HG03342 (cell line): Measurements from ENCODE around the gene YTHDF2.
"Not testable (repeated sequence)": the region's sequence is repeated elsewhere in the genome, so short reads cannot be mapped to it uniquely, and the experiment has no call there.

ENCODE experiments used
- ATAC-seq: cut with Tn5 transposase; IDR thresholded peaks from one replicate; pipeline ENCODE4 v1.9.1; 2021; ENCODE audit warnings: mild to moderate bottlenecking, moderate library complexity; ENCODE audit not compliant: unreplicated experiment

YTHDF2 gene

DNA sequence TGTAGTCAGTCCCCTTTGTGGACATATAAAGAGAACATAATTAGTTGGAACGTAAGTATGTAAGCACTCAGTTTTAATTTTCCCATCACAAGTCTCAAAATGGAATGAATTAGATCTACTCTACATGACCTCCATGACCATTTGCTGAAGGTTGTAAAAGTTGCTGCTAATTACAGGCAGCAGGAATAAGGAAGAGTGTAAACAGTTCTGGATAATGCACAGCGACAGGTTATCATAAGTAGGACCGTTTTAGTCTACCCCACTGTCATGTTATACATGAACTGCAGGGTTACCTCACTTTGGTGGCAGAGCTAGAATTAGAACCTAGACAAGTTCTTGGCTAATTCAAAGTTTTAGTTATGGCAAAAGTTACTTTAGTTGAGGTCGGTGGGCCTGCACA, 21.7 kb downstream of the YTHDF2 start:
- no peak for ATAC-seq

DNA sequence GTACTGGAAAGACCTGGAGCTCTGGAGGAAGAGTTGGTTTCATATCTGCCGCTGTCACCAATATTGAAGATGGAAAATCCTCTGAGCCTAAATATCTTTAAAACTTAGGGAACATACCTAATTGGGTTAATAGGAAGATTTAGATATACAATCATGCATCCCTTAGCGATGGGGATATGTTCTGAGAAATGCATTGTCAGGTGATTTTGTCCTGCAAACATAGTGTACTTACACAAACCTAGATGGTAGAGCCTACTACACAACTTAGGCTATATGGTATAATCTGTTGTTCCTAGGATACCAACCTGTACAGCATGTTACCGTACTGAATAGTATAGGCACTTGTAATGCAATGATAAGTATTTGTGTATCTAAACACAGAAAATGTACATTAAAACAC, 22.5 kb downstream of the YTHDF2 start:
- no peak for ATAC-seq

DNA sequence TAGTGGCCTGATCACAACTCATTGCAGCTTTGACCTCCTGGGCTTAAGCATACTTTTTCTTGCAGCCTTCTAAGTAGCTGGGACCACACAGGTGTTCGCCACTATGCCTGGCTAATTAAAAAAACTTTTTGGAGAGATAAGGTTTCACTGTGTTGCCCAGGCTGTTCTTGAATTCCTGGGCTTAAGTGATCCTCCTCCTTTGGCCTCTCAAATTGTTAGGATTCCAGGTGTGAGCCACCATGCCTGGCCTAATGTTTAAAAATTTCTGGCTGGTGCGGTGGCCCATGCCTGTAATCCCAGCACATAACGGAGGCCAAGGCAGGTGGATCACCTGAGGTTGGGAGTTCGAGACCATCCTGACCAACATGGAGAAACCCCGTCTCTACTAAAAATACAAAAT, 24.4 kb downstream of the YTHDF2 start:
- ATAC-seq = no peak

DNA sequence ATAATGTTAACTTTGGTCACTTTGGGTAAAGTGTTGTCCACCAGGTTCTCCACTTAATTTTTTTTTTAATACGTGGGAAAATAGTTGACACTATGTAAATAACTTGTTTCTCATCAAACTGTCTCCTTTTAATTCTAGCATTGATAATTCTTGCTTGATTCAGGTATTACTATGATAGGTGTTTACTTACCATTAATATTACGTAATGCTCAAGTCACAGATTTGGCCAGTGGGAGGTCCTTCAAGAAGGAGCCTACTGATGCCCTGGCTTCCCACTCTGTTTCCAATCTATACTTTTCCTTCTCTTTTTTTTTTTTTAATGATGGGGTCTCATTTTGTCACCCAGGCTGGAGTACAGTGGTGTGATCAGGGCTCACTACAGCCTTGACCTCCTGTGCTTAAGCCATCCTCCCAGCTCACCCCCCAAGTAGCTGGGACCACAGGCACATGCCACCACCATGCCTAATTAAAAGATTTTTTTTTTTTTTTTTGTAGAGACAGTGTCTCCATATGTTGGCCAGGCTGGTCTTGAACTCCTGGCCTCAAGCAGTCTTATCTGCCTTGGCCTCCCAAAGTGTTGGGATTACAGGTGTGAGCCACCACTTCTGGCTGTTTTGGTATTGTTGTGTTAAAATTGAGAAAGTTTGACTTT, 29.9 kb downstream of the YTHDF2 start:
- ATAC-seq = no peak

DNA sequence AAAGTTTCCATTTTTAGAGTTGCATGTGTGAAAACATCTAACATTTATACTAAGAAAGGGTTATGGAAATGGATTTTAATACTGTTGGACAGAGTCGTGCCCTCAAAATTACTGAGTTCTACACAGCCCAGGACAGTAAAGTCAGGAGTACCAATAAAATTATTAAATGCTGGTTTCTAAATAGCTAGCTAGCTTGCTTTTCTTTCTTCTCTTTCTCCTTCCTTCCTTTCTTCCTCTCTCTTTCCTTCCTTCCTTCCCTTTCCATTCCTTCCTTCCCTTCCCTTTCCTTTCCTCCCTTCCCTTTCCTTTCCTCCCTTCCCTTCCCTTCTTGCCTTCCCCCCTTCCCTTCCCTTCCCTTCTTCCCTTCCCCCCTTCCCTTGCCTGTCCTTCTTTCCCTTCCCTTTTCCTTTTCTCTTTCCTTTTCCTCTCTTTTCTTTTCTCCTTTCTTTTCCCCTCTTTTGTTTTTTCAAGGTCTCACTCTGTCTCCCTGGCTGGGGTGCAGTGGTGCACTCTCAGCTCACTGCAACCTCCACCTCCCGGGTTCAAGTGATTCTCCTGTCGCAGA, 33.9 kb downstream of the YTHDF2 start:
- no peak for ATAC-seq

DNA sequence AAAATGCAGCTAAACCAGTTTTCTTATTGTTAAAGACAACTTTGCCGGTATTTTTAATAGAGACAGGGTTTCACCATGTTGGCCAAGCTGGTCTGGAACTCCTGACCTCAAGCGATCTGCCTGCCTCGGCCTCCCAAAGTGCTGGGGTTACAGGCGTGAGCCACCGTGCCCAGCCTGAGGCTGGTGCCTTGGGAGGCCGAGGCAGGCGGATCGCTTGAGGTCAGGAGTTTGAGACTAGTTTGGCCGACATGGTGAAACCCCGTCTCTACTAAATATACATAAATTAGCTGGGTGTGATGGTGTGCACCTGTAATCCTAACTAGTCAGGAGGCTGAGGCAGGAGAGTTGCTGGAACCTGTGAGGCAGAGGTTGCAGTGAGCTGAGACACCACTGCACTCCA, 35.2 kb downstream of the YTHDF2 start:
- ATAC-seq = not testable (repeated sequence)

DNA sequence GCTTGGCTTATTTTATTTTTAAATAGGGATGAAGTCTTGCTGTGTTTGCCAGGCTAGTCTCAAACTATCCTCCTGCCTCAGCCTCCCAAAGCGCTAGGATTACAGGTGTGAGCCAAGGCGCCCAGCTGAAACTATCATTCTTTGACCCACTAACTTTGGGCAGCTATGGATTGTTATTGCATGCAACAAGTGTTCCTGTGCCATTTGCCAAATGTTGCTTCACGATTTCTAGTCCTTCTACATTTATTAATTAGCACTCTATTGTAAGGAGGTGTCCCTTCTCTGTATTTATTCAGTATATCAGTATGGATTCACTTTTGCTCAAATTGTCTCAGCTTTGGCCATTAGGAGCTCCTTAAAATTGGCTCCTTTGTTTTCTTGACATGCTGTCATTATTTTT, 36.4 kb downstream of the YTHDF2 start:
- ATAC-seq = no peak

DNA sequence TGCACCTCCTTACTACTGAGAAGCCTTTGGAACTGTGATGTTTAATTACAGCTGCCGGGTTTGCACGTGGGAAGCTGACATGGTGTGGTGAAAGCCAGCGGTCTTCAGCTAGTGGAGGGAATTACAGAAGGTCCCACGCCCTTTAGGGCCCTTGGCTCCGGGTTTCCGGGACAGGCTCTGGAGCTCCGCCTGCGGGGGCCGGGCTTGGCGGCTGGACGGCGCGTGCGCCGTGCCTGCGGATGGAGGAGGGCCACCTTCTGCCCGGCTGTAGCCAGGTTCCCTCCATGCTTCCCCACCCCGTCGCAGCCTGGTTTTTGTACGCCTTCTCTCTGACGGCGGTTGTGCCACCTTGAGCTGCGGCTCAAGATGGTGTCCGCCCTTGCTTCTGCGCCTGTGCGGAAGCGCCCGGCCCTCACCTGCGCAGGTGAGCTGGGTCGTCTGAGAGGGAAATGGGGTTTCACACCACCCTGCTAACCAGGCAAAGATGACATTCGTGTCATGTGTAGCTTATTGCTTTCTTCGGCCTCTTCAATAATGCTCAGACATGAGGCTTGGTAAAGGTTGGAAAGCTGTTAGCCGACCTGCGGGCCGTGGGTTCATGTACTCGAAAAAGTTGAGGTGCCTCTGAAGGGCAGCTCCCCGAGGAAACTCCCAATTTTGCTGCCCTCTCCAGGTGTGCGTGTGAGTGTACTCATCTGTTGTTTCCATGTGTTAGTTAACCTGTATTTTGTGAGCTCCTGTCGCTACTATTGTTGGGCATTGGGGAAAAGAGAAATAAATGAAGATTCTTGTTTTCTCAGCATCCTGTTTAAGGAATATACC, 38.6 kb downstream of the YTHDF2 start:
- no peak for ATAC-seq

DNA sequence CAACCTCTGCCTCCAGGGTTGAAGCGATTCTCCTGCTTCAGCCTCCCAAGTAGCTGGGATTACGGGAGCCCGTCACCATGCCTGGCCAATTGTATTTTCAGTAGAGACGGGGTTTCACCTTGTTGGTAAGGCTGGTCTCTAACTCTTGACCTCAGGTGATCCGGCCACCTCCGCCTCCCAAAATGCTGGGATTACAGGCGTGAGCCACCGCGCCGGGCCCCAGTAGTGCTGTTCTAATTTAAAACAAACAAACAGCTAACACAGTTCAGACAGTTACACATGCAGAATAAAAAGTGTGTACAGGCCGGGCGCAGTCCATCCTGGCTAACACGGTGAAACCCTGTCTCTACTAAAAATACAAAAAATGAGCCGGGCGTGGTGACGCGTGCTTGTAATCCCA, 39.6 kb downstream of the YTHDF2 start:
- ATAC-seq = no peak

DNA sequence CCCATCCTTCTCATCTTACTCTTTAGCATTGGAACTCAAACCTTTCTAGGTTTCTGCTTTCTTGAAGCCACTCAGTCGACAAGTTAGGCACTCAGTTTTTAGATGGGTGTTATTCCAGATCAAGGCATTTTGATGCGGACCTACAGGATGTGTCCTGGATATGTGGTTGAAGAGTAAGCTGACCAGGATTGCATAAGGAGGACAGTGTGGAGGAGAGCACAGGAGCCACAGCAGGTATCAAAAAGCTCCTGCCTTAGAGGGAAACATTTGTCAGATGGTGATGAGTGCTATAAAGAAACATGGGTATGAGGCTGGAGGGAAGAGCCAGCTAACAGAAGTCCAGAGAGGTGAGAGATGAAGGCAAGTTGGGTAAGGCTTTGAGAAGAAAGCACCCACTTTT, 41.3 kb downstream of the YTHDF2 start:
- ATAC-seq = no peak

DNA sequence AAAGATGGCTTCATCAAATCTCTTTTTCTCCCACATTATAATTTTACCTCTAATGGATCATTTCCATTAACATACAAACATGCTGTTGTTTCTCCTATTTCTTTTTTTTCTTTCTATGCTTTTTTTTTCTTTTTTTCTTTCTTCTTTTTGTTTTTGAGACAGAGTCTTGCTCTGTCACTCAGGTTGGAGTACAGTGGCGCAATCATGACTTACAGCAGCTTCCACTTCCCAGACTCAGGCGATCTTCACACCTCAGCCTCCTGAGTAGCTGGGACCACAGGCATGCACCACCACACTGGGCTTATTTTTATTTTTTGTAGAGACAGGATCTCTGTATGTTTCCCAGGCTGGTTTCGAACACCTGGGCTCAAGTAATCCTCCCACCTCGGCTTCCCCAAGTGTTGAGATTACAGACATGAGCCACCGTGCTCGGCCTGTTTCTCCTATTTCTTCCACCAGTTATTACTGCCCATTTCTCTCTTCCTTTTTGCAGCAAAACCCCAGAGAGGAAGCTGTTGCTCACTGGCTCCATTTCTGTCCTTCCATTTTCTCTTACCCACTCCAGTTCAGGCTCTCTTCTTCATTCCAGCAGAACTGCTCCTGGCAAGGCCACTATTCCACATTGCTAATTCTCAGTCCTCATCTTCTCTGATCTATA, 43.1 kb downstream of the YTHDF2 start:
- no peak for ATAC-seq

DNA sequence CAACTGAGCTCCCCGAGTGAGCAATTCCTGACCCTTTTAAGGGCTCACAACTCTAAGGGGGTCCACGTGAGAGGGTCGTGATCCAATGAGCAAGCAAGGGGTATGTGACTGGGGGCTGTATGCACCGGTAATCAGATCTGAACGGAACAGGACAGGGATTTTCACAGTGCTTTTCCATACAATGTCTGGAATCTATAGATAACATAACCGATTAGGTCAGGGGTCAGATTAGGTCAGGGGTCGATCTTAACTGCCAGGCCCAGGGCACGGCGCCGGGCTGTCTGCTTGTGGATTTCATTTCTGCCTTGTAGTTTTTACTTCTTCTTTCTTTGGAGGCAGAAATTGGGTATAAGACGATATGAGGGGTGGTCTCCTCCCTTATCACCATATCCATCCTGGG, 44.6 kb downstream of the YTHDF2 start:
- ATAC-seq = no peak

DNA sequence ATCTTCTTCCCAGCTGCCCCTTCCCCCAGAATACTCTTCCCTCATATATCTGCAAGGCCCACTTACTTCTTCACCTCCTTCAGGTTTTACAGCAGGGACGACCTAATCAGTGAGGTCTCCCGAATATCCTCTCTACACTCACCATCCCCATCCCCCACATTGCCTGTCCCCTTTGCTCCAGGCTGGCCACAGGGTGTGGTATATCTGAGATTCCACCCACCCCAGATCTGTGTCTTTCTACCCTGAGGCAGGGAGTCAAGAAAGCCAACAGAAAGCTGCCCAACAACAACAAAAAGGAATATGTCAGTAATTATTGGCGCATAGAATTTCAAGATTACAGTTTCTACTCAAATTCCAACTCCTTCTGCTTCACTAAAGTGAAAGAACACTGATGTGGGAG, 45.3 kb downstream of the YTHDF2 start:
- ATAC-seq = no peak

DNA sequence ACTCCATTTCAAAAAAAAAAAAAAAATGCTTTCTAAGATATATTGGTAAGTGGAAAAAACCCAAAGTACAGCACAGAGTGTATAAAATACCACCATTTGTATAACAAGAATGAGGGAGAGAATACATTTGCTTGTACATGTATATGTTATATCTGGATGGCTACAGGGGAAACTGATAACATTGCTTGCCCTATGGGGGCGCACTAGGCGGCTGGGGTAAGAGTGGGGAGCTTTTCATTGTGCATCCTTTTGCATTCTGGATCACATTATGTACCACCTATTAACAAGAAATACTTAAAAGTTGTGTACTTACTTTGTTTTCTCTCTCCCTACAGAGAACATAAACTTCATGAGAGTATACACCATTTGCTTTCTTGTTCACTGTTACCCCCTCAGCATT, 46.6 kb downstream of the YTHDF2 start:
- ATAC-seq = no peak

DNA sequence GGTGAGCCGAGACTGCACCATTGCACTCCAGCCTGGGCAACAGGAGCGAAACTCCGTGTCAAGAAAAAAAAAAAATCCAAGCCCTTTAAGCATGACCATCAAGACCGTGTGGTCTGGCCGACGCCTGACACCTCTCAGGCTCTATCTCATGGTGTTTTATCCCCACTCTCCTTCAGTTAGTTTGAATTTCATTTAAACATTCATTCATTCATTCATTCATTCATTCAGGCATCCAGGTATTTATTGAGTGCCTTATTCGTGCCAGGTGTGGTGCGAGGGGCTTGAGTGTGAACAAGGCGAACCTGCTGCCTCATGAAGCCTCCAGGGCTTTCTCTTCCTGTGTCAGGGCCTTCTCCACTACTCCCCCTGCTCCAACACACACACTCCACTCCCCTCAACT, 52.7 kb downstream of the YTHDF2 start:
- no peak for ATAC-seq

DNA sequence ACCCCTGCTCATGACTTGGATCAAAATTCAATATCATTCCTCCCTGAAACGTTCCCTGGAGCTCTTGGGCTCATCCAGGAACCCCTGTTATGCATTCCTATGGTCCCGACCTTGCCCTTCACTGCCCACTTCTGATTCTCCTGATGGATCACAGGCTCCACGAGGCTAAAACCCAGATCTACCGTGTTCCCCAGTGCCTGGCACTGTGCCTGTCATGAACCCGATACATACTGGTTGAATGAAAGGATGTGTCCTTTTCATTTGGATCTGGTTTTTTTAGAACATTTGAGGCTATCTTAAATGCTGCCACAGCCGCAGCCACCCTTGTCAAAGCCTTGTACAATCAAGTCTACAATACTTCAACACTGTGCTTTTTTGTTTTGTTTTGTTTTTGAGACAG, 53.1 kb downstream of the YTHDF2 start:
- ATAC-seq = no peak

DNA sequence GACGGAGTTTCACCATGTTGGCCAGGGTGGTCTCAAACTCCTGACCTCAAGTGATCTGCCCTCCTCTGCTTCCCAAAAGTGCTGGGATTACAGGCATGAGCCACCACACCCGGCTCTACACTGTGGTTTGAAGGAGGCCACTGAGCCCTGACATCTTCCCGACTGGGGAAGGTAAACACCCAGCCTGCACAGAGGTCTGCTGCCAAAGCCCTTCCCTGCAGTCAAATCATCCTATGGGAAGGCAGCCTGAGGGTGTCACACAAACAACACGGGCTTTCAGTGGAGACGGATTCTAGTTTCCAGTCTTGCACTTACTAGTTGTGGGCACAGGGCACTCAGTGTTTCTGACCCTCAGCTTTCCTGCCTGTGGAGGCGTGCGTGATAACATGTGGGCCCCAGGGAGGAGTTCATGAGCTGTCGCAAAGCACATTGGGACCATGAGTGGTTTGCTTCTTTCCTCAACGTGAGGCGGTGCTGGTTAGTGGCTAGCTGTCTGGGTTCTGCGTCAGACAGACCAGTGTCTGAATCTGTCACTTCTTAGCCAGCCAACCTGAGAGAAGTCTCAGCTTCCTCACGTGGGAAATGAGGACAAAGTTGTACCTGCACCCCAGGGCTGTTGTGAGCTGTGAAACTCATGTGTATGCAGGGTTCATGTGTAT, 53.8 kb downstream of the YTHDF2 start:
- ATAC-seq = no peak

DNA sequence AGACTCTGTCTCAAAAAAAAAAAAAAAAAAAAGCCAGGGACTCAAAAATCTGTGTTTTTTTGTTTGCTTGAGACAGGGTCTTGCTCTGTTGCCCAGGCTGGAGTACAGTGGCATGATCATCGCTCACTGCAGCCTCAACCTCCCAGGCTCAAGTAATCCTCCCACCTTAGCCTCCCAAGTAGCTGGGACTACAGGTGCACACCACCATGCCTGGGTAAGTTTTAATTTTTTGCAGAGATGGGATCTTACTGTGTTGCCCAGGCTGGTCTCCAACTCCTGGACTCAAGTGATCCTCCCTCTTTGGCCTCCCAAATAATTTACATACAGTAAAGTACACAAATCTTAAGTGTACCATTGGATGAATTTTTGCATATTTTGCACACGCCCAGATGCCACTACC, 55.2 kb downstream of the YTHDF2 start:
- not testable (repeated sequence) for ATAC-seq

DNA sequence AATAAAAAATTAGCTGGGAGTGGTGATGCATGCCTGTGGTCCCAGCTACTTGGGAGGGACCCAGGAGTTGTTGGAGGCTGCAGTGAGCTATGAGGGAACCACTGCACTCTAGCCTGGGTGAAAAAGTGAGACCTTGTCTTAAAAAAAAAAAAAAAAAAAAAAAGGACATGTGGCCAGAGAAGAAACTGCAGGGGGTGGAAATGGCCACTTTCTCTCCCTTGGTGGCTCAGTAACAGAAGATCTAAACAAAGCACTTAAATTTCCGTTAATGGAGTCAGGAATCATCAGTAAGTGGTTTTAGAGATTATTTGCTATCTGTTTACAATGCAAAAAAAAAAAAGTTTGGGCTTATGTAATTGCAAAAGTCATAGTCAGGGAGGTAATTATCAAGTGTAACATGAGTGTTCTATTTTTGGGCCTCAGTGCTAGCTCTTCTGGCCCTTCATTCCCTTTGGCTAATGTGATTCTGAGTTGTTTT, 55.9 kb downstream of the YTHDF2 start:
- no peak for ATAC-seq

DNA sequence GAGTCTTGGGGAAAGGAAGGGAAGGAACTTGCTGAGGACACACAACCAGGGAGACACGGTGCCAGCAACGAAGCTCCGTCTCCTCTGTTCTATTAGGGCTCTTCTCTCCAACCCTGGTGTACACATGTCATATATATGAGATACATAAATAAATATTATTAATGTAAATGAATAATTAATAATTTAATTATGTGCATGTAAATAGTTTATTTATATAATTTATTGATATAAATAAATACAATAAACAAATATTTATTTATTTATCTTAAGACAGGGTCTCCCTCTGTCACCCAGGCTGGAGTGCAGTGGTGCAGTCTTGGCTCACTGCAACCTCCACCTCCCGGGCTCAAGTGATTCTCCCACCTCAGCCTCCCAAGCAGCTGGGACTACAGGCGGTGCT, 57.8 kb downstream of the YTHDF2 start:
- not testable (repeated sequence) for ATAC-seq
